ENCODE data around the gene IL1B.
"Not testable (repeated sequence)": the region's sequence is repeated elsewhere in the genome, so short reads cannot be mapped to it uniquely, and the experiment has no call there.

IL1B gene

GRCh38 chr2:112835061-112835501 is 1.5 kb downstream of the IL1B start:
- Histone ChIP-seq H3K27me3 (ENCODE audit: insufficient read depth, low read length) (no peaks in the 10 kb centered on the region; the same call in 1 of the 2 replicates), H3K4me2 (ENCODE audit: low read length) (no peak overlapping the region), H4K20me1 (ENCODE audit: insufficient read depth, low read length) (no peaks in the 10 kb centered on the region), H3K9ac (ENCODE audit: low read length) (no peak overlapping the region), H3K36me3 (ENCODE audit: insufficient read depth, low read length) (no peaks in the 10 kb centered on the region), H3K79me2 (ENCODE audit: insufficient read depth, low read length) (no peaks in the 10 kb centered on the region), H3K9me3 (ENCODE audit: low read length) (no peaks in the 10 kb centered on the region), H3K9me2 (ENCODE audit: low read depth, low read length) (no peaks in the 10 kb centered on the region), H3F3A (ENCODE audit: insufficient read depth, low read length) (no peaks in the 10 kb centered on the region), H3K4me3 (ENCODE audit: low read depth, low read length, poor library complexity, severe bottlenecking) (no peak overlapping the region), H2AFZ (ENCODE audit: low read length) (no peak overlapping the region), H3K4me1 (ENCODE audit: insufficient read depth, low read length, severe bottlenecking) (no peaks in the 10 kb centered on the region), H3K27ac (ENCODE audit: low read depth, low read length, poor library complexity, severe bottlenecking) (no peak overlapping the region)
- TF ChIP-seq EZH2 (IDR thresholded peaks at IDR 0.05; ENCODE audit: borderline replicate concordance, low read length), result no peak
- no peak for TF ChIP-seq CTCF (IDR thresholded peaks at IDR 0.05; ENCODE audit: low read length)

GRCh38 chr2:112834396-112835037 is 2.1 kb downstream of the IL1B start:
- no peaks in the 10 kb centered on the region for H3K36me3 ChIP-seq (ENCODE audit: insufficient read depth, low read length)
- no peak overlapping the region for H2AFZ ChIP-seq (ENCODE audit: low read length)
- no peaks in the 10 kb centered on the region for H3K79me2 ChIP-seq (ENCODE audit: insufficient read depth, low read length)
- no peaks in the 10 kb centered on the region for H3K4me1 ChIP-seq (ENCODE audit: insufficient read depth, low read length, severe bottlenecking)
- H3K9me3 ChIP-seq (ENCODE audit: low read length), result no peaks in the 10 kb centered on the region
- TF ChIP-seq CTCF (IDR thresholded peaks at IDR 0.05; ENCODE audit: low read length), result no peak
- TF ChIP-seq EZH2 (IDR thresholded peaks at IDR 0.05; ENCODE audit: borderline replicate concordance, low read length), result no peak
- H3K9me2 ChIP-seq (ENCODE audit: low read depth, low read length), result no peaks in the 10 kb centered on the region
- H3K27me3 ChIP-seq (ENCODE audit: insufficient read depth, low read length), result no peaks in the 10 kb centered on the region; the same call in 1 of the 2 replicates
- no peak overlapping the region for H3K27ac ChIP-seq (ENCODE audit: low read depth, low read length, poor library complexity, severe bottlenecking)
- no peaks in the 10 kb centered on the region for H3F3A ChIP-seq (ENCODE audit: insufficient read depth, low read length)
- H3K4me2 ChIP-seq (ENCODE audit: low read length), result no peak overlapping the region
- H3K9ac ChIP-seq (ENCODE audit: low read length), result no peak overlapping the region
- no peak overlapping the region for H3K4me3 ChIP-seq (ENCODE audit: low read depth, low read length, poor library complexity, severe bottlenecking)
- no peaks in the 10 kb centered on the region for H4K20me1 ChIP-seq (ENCODE audit: insufficient read depth, low read length)

- Histone ChIP-seq H3F3A (ENCODE audit: insufficient read depth, low read length) (no peaks in the 10 kb centered on the region), H3K4me1 (ENCODE audit: insufficient read depth, low read length, severe bottlenecking) (no peaks in the 10 kb centered on the region), H3K79me2 (ENCODE audit: insufficient read depth, low read length) (no peaks in the 10 kb centered on the region), H3K36me3 (ENCODE audit: insufficient read depth, low read length) (no peaks in the 10 kb centered on the region), H3K9me2 (ENCODE audit: low read depth, low read length) (no peaks in the 10 kb centered on the region), H3K4me2 (ENCODE audit: low read length) (no peak overlapping the region), H3K4me3 (ENCODE audit: low read depth, low read length, poor library complexity, severe bottlenecking) (no peak overlapping the region), H3K27ac (ENCODE audit: low read depth, low read length, poor library complexity, severe bottlenecking) (no peak overlapping the region), H4K20me1 (ENCODE audit: insufficient read depth, low read length) (no peaks in the 10 kb centered on the region), H3K27me3 (ENCODE audit: insufficient read depth, low read length) (no peaks in the 10 kb centered on the region; the same call in 1 of the 2 replicates), H3K9me3 (ENCODE audit: low read length) (no peaks in the 10 kb centered on the region), H3K9ac (ENCODE audit: low read length) (no peak overlapping the region), H2AFZ (ENCODE audit: low read length) (no peak overlapping the region)
- TF ChIP-seq CTCF (IDR thresholded peaks at IDR 0.05; ENCODE audit: low read length), result no peak
- TF ChIP-seq EZH2 (IDR thresholded peaks at IDR 0.05; ENCODE audit: borderline replicate concordance, low read length), result no peak
Measured at GRCh38 chr2:112833976-112834375, 2.6 kb downstream of the IL1B start.

- H3K27me3 ChIP-seq (ENCODE audit: insufficient read depth, low read length), result not testable (repeated sequence)
Measured at GRCh38 chr2:112833639-112833931, 3.0 kb downstream of the IL1B start.

More at GRCh38 chr2:112833639-112833931, 3.0 kb downstream of the IL1B start:
- not testable (repeated sequence) for H3K27ac ChIP-seq (ENCODE audit: low read depth, low read length, poor library complexity, severe bottlenecking); H3K36me3 ChIP-seq (ENCODE audit: insufficient read depth, low read length); H3K4me3 ChIP-seq (ENCODE audit: low read depth, low read length, poor library complexity, severe bottlenecking); H3F3A ChIP-seq (ENCODE audit: insufficient read depth, low read length); H3K79me2 ChIP-seq (ENCODE audit: insufficient read depth, low read length); H3K9me2 ChIP-seq (ENCODE audit: low read depth, low read length); H3K9me3 ChIP-seq (ENCODE audit: low read length); H3K4me1 ChIP-seq (ENCODE audit: insufficient read depth, low read length, severe bottlenecking); H4K20me1 ChIP-seq (ENCODE audit: insufficient read depth, low read length); H3K9ac ChIP-seq (ENCODE audit: low read length); H3K4me2 ChIP-seq (ENCODE audit: low read length); H2AFZ ChIP-seq (ENCODE audit: low read length)

Data from OCI-LY1 (cell line).